Sigmoid colon (tissue), 3 donors: ENCODE measurements around the gene FOXI3.

Source experiments
- POLR2A ChIP-seq, 2 donors: fragments of 450-650 bp; IDR thresholded peaks; one replicate each; pipeline ENCODE4 v1.6.1; 2016; ENCODE audit warnings: antibody characterized with exemption in 2 of 2, mild to moderate bottlenecking in 2 of 2, moderate library complexity in 2 of 2
- TF ChIP-seq, protein P1 (sequence below), 4 experiments: fragments of 450-650 bp in 3 of 4; fragments of 200-600 bp in 1 of 4; IDR thresholded peaks; one replicate each; pipeline ENCODE4 v1.5.1; 2016 to 2019; ENCODE audit warnings: antibody characterized with exemption in 4 of 4, mild to moderate bottlenecking in 3 of 4, moderate library complexity in 2 of 4

DNA sequence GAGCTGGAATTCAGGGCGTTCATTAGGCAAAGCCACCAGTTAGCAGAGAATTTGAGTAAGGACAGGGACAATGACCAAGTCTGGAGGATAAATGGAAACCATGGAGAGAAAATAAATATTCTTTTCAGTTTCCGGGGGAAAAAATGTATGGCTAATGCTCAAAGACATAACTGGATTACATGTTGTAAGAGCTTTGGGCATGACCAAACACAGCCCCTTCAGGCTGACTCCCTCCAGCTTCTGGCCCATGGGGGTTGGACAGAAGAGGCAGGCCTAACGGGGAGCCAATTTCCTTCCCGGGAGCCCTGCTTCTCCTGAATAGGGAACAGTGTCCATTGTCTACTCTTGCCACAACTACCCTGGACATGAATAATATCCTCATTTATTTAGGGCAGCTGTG is 39.5 kb upstream of the FOXI3 start:
- TF ChIP-seq POLR2A (IDR thresholded peaks at IDR 0.05): no peak
- TF ChIP-seq, protein P1, sequence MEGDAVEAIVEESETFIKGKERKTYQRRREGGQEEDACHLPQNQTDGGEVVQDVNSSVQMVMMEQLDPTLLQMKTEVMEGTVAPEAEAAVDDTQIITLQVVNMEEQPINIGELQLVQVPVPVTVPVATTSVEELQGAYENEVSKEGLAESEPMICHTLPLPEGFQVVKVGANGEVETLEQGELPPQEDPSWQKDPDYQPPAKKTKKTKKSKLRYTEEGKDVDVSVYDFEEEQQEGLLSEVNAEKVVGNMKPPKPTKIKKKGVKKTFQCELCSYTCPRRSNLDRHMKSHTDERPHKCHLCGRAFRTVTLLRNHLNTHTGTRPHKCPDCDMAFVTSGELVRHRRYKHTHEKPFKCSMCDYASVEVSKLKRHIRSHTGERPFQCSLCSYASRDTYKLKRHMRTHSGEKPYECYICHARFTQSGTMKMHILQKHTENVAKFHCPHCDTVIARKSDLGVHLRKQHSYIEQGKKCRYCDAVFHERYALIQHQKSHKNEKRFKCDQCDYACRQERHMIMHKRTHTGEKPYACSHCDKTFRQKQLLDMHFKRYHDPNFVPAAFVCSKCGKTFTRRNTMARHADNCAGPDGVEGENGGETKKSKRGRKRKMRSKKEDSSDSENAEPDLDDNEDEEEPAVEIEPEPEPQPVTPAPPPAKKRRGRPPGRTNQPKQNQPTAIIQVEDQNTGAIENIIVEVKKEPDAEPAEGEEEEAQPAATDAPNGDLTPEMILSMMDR (IDR thresholded peaks at IDR 0.05): no peak
